GM19238 (cell line): Measurements from ENCODE around the gene FABP1.

ENCODE experiments used
- DNase-seq: peaks from one replicate; pipeline ENCODE4 v3.0.0; 2011; ENCODE audit warnings: low spot score; ENCODE audit not compliant: insufficient read length

Gene FABP1

GRCh38 chr2:88115825-88116518 is 11.9 kb downstream of the FABP1 start:
- DNase-seq, result no peak

GRCh38 chr2:88114889-88115288 is 13.0 kb downstream of the FABP1 start:
- no peak for DNase-seq

- no peak for DNase-seq
Observed at GRCh38 chr2:88113069-88113468, 14.8 kb downstream of the FABP1 start.

GRCh38 chr2:88110830-88111229 is 17.0 kb downstream of the FABP1 start:
- DNase-seq, result no peak

- no peak for DNase-seq
Observed at GRCh38 chr2:88108796-88109195, 19.1 kb downstream of the FABP1 start.

- no peak for DNase-seq
Observed at GRCh38 chr2:88100489-88100858, 27.4 kb downstream of the FABP1 start.

- DNase-seq, result no peak
Observed at GRCh38 chr2:88099798-88100488, 27.9 kb downstream of the FABP1 start.

GRCh38 chr2:88098558-88098900 is 29.3 kb downstream of the FABP1 start:
- DNase-seq, result no peak

GRCh38 chr2:88097891-88098557 is 29.8 kb downstream of the FABP1 start:
- no peak for DNase-seq

GRCh38 chr2:88097192-88097591 is 30.7 kb downstream of the FABP1 start:
- DNase-seq, result no peak

GRCh38 chr2:88096708-88097107 is 31.2 kb downstream of the FABP1 start:
- no peak for DNase-seq

- no peak for DNase-seq
Observed at GRCh38 chr2:88095022-88095421, 32.8 kb downstream of the FABP1 start.

- DNase-seq, result no peak
Observed at GRCh38 chr2:88092773-88093172, 35.1 kb downstream of the FABP1 start.

- DNase-seq, result no peak
Observed at GRCh38 chr2:88091943-88092342, 35.9 kb downstream of the FABP1 start.

- DNase-seq, result no peak
Observed at GRCh38 chr2:88090446-88091283, 37.2 kb downstream of the FABP1 start.

GRCh38 chr2:88088999-88089398 is 38.9 kb downstream of the FABP1 start:
- no peak for DNase-seq

- no peak for DNase-seq
Observed at GRCh38 chr2:88087763-88088162, 40.1 kb downstream of the FABP1 start.

- no peak for DNase-seq
Observed at GRCh38 chr2:88087073-88087472, 40.8 kb downstream of the FABP1 start.

GRCh38 chr2:88086401-88086800 is 41.5 kb downstream of the FABP1 start:
- DNase-seq, result no peak

GRCh38 chr2:88085602-88086001 is 42.3 kb downstream of the FABP1 start:
- DNase-seq, result no peak

- no peak for DNase-seq
Observed at GRCh38 chr2:88085099-88085498, 42.8 kb downstream of the FABP1 start.

- DNase-seq, result no peak
Observed at GRCh38 chr2:88082781-88083180, 45.1 kb downstream of the FABP1 start.
